HepG2 (cell line): ENCODE measurements around the gene SOX5. TPM values are rescaled to one million over a fixed set of nuclear protein-coding genes. Genes with fewer than 3 reads are reported as not detected.

Source experiments
- ATAC-seq: fragments of 200-7000 bp; cut with Tn5 transposase; 3 replicates; pipeline ENCODE4 v1.9.1; 2020; ENCODE audit warnings: mild to moderate bottlenecking, moderate library complexity
- BruUV-seq: library from RNA; stranded (reverse); fragments of 400-500 nt; replicated peaks from 2 replicates; lab custom pipeline; 2021; lab: Mats Ljungman, UMichigan
- CTCF ChIA-PET: fragments of 300-600 bp; formaldehyde crosslinking; extraction: SDS; loops from one replicate; lab custom pipeline; 2021; ENCODE audit warnings: low total read pairs, inconsistent platforms, low intra/inter-chr PET ratio; lab: Yijun Ruan, JAX
- POLR2A ChIA-PET: fragments of 350-600 bp; sonication (Branson Sonifier 250); formaldehyde crosslinking; loops from one replicate; lab custom pipeline; 2020; ENCODE audit warnings: antibody characterized with exemption, inconsistent platforms; lab: Yijun Ruan, JAX
- DNase-seq: peaks from one replicate; pipeline ENCODE4 v3.0.0-alpha.2; 2015; ENCODE audit warnings: low spot score
- FAIRE-seq: peaks from 3 replicates; lab custom pipeline; 2011; peaks lifted over from hg19 to GRCh38; lab: Jason Lieb, UNC
- H2AFZ ChIP-seq: one replicate; pipeline ENCODE4 v1.6.1; 2011; ENCODE audit warnings: low read length, inconsistent platforms
- H3K27ac ChIP-seq: fragments of 300-600 bp; 3 replicates; pipeline ENCODE4 v1.8.0; 2011; ENCODE audit warnings: mixed run types, mild to moderate bottlenecking, mixed read lengths, low read length, inconsistent platforms; ENCODE audit not compliant: insufficient read depth; ENCODE audit errors: extremely low read length
- H3K27me3 ChIP-seq, 2 experiments: fragments of 200-600 bp in 1 of 2; 2 replicates in 1 of 2; 3 replicates in 1 of 2; pipeline versions ENCODE4 v1.6.0 to v1.8.0; 2011; ENCODE audit warnings: low read length in 2 of 2, mild to moderate bottlenecking in 2 of 2, moderate library complexity in 2 of 2, inconsistent platforms in 1 of 2; ENCODE audit not compliant: insufficient read depth in 2 of 2, control insufficient read depth in 1 of 2
- H3K36me3 ChIP-seq, 2 experiments: fragments of 200-600 bp in 1 of 2; replicated peaks in 1 of 2; 2 replicates in 1 of 2; 3 replicates in 1 of 2; pipeline versions ENCODE4 v1.5.1 to v1.8.0; 2011; ENCODE audit warnings: low read length in 2 of 2, inconsistent platforms in 1 of 2; ENCODE audit not compliant: insufficient read depth in 2 of 2, control insufficient read depth in 1 of 2
- H3K4me1 ChIP-seq: 2 replicates; pipeline ENCODE4 v1.5.1; 2012; ENCODE audit warnings: low read length, inconsistent platforms; ENCODE audit not compliant: insufficient read depth
- H3K4me2 ChIP-seq: 2 replicates; pipeline ENCODE4 v1.6.0; 2011; ENCODE audit warnings: low read depth, low read length, inconsistent platforms
- H3K4me3 ChIP-seq, 3 experiments: fragments of 200-600 bp in 1 of 3; sonication (generic), shearing (Covaris generic) in 1 of 3; replicated peaks in 1 of 3; 2 replicates each; pipeline ENCODE4 v1.5.1; 2011 to 2016; ENCODE audit warnings: low read length in 3 of 3, inconsistent platforms in 2 of 3, low read depth in 2 of 3, mild to moderate bottlenecking in 2 of 3, control low read depth in 1 of 3, mixed read lengths in 1 of 3; ENCODE audit not compliant: insufficient read depth in 1 of 3
- H3K79me2 ChIP-seq: one replicate; pipeline ENCODE4 v1.6.1; 2011; ENCODE audit warnings: low read length, inconsistent platforms; ENCODE audit not compliant: insufficient read depth
- H3K9ac ChIP-seq: 2 replicates; pipeline ENCODE4 v1.6.0; 2011; ENCODE audit warnings: mild to moderate bottlenecking, low read depth, low read length, inconsistent platforms; ENCODE audit not compliant: insufficient read depth
- H3K9me3 ChIP-seq: 2 replicates; pipeline ENCODE4 v1.5.1; 2012; ENCODE audit warnings: mild to moderate bottlenecking, low read length
- H4K20me1 ChIP-seq: 2 replicates; pipeline ENCODE4 v1.6.0; 2011; ENCODE audit warnings: inconsistent platforms, mild to moderate bottlenecking, low read length, moderate library complexity; ENCODE audit not compliant: insufficient read depth
- BATF2 ChIP-seq: sonication (generic); formaldehyde crosslinking; IDR thresholded peaks from 2 replicates; pipeline ENCODE4 v1.8.0; 2022; ENCODE audit warnings: mild to moderate bottlenecking, missing genetic modification reagents, moderate library complexity
- E2F5 ChIP-seq: sonication (generic); formaldehyde crosslinking; conservative IDR thresholded peaks from 2 replicates; pipeline ENCODE4 v1.4.0; 2020; ENCODE audit warnings: missing genetic modification reagents
- ERF ChIP-seq: IDR thresholded peaks from 2 replicates; pipeline ENCODE4 v1.6.1; 2018; ENCODE audit warnings: missing biosample characterization, missing genetic modification reagents
- FIP1L1 ChIP-seq: fragments of 200-400 bp; formaldehyde crosslinking; IDR thresholded peaks from 2 replicates; pipeline ENCODE4 v1.6.1; 2018; ENCODE audit warnings: low read depth, mild to moderate bottlenecking, low read length, moderate library complexity, borderline replicate concordance; ENCODE audit not compliant: insufficient read depth
- GATAD2A ChIP-seq: IDR thresholded peaks from 2 replicates; pipeline ENCODE4 v1.6.1; 2016
- NCOA1 ChIP-seq: sonication (generic); formaldehyde crosslinking; IDR thresholded peaks from 2 replicates; pipeline ENCODE4 v1.9.0; 2021; ENCODE audit warnings: missing genetic modification reagents
- PRMT3 ChIP-seq: sonication (generic); formaldehyde crosslinking; IDR thresholded peaks from 2 replicates; pipeline ENCODE4 v1.8.1; 2022; ENCODE audit warnings: low read depth, mild to moderate bottlenecking, moderate library complexity, missing genetic modification reagents, borderline replicate concordance
- SCMH1 ChIP-seq: sonication (generic); formaldehyde crosslinking; IDR thresholded peaks from 2 replicates; pipeline ENCODE4 v1.9.0; 2021; ENCODE audit warnings: missing genetic modification reagents, mild to moderate bottlenecking, borderline replicate concordance
- SIX4 ChIP-seq: sonication (generic); formaldehyde crosslinking; IDR thresholded peaks from 2 replicates; pipeline ENCODE4 v1.4.0; 2020; ENCODE audit warnings: missing genetic modification reagents
- SMARCE1 ChIP-seq: fragments of 450-650 bp; IDR thresholded peaks from 2 replicates; pipeline ENCODE4 v1.6.1; 2017; ENCODE audit warnings: borderline replicate concordance
- ZNF800 ChIP-seq: sonication (generic); formaldehyde crosslinking; IDR thresholded peaks from 2 replicates; pipeline ENCODE4 v1.4.0; 2020; ENCODE audit warnings: missing genetic modification reagents
- WGBS: methylation state at CpG from one replicate; pipeline ENCODE4 v1.1.6; 2017; ENCODE audit warnings: low lambda C conversion rate; 5-methylcytosine and 5-hydroxymethylcytosine counted together
- in situ Hi-C: cut with HindIII; loops from 2 replicates; pipeline ENCODE4 v1.10.0; 2017; ENCODE audit warnings: low pct_unique_long_range_greater_than_20kb; ENCODE audit not compliant: extremely low pct_ligation_motif_present
- intact Hi-C: fragments of 100-400 bp; cut with micrococcal nuclease; formaldehyde crosslinking; loops from one replicate; pipeline ENCODE4 v1.10.0; 2022; ENCODE audit not compliant: unreplicated experiment
- polyA plus RNA-seq, 8 experiments: library from polyadenylated mRNA; depleted of rRNA in 3 of 8; stranded (reverse) in 7 of 8; unstranded in 1 of 8; fragments of >200 nt; fragmentation: Illumina TruSeq in 4 of 8; extraction: Trizol in 4 of 8; gene quantifications; 2 replicates each; pipeline versions ENCODE4 v1.2.1 to v1.2.3, GENCODE V29; 2011 to 2016; ENCODE audit warnings: low read depth in 4 of 8, missing spikeins in 1 of 8, mixed read lengths in 1 of 8; ENCODE audit not compliant: insufficient read depth in 1 of 8
- total RNA-seq, 5 experiments: library from RNA; depleted of rRNA; stranded (reverse); fragments of >200 nt; fragmentation: Illumina TruSeq; extraction: Trizol; gene quantifications; 2 replicates each; pipeline ENCODE4 v1.2.3, GENCODE V29; 2016; ENCODE audit warnings: low read depth in 1 of 5

Gene SOX5
- total and polyA plus RNA-seq, 2 of the 13 experiments (the other 11 are each of a cell fraction or from before 2014, with no cell fraction given), result 18.5 to 76.4 TPM

- ChIA-PET CTCF (no interaction called here), POLR2A (no interaction called here)
- peaks cover 6 to 36% of the 10 kb centered on the region in 2 experiments for H3K36me3 ChIP-seq
- no peaks in the 10 kb centered on the region for H3K4me1 ChIP-seq
- TF ChIP-seq ZNF800 (CRISPR knock-in tag) (no peak), FIP1L1 (no peak), PRMT3 (CRISPR knock-in tag) (no peak), SCMH1 (CRISPR knock-in tag) (no peak), BATF2 (CRISPR knock-in tag) (no peak), SMARCE1 (no peak), E2F5 (CRISPR knock-in tag) (no peak), ERF (CRISPR knock-in tag) (no peak), NCOA1 (CRISPR knock-in tag) (no peak), GATAD2A (CRISPR knock-in tag) (no peak), SIX4 (CRISPR knock-in tag) (no peak)
- H3K4me2 ChIP-seq, result no peak overlapping the region
- H3K9me3 ChIP-seq, result no peaks in the 10 kb centered on the region
- H3K9ac ChIP-seq, result no peak overlapping the region
- no peaks in the 10 kb centered on the region for H3K27me3 ChIP-seq
- H3K27ac ChIP-seq, result no peak overlapping the region
- H3K4me3 ChIP-seq, result no peak overlapping the region
- in situ Hi-C loops, result no loop called here
- no TSS peak for BruUV-seq
- no peaks in the 10 kb centered on the region for H4K20me1 ChIP-seq
- ATAC-seq, result no peak
- H2AFZ ChIP-seq, result no peak overlapping the region
- FAIRE-seq, result no peak
- no peak for DNase-seq
- intact Hi-C loops, result no loop called here
- H3K79me2 ChIP-seq, result no peaks in the 10 kb centered on the region
- 100% methylated on average over 2 of the region's 2 CpGs for WGBS
Observed at GRCh38 chr12:23560611-23561010, 388.9 kb downstream of the SOX5 start.
